BJ (cell line): Measurements from ENCODE around the gene JOSD1. TPM values are rescaled to one million over a fixed set of nuclear protein-coding genes. Genes with fewer than 3 reads are reported as not detected.

Source experiments
- CTCF ChIA-PET: fragments of 350-600 bp; formaldehyde crosslinking; extraction: SDS; loops from one replicate; lab custom pipeline; 2021; ENCODE audit warnings: antibody characterized with exemption, inconsistent platforms; lab: Yijun Ruan, JAX
- POLR2A ChIA-PET: fragments of 300-600 bp; sonication (Branson Sonifier 250); formaldehyde crosslinking; extraction: SDS; loops from one replicate; lab custom pipeline; 2021; ENCODE audit warnings: antibody characterized with exemption; lab: Charles Lee
- DNase-seq: peaks from one replicate; pipeline ENCODE4 v3.0.0-alpha.2; 2011; ENCODE audit warnings: low read depth
- H3K27me3 ChIP-seq: 2 replicates; pipeline ENCODE4 v1.6.0; 2011; ENCODE audit warnings: low read length; ENCODE audit not compliant: control insufficient read depth, insufficient read depth
- H3K36me3 ChIP-seq: 2 replicates; pipeline ENCODE4 v1.5.1; 2011; ENCODE audit warnings: low read length; ENCODE audit not compliant: control insufficient read depth, insufficient read depth
- H3K4me3 ChIP-seq: 2 replicates; pipeline ENCODE4 v1.5.1; 2011; ENCODE audit warnings: low read depth, mild to moderate bottlenecking, control low read depth, low read length
- polyA plus RNA-seq: library from polyadenylated mRNA; depleted of rRNA; stranded (reverse); fragments of >200 nt; gene quantifications from 2 replicates; pipeline ENCODE4 v1.2.3, GENCODE V29; 2011; rRNA removed
- small RNA-seq: library from RNA; depleted of rRNA; stranded (forward); fragments of <200 nt; gene quantifications from one replicate; pipeline ENCODE3, GENCODE V24; 2012; ENCODE audit warnings: low replicate concordance, low read depth; ENCODE audit not compliant: insufficient read length
- TF ChIP-seq, protein P1 (sequence below): IDR thresholded peaks from 2 replicates; pipeline ENCODE4 v1.5.1; 2011; ENCODE audit warnings: low read depth, mild to moderate bottlenecking, control low read depth, inconsistent platforms, low read length, moderate library complexity; ENCODE audit not compliant: insufficient read depth

JOSD1 gene
- polyA plus RNA-seq, 1 experiment: 43.6 TPM

DNA sequence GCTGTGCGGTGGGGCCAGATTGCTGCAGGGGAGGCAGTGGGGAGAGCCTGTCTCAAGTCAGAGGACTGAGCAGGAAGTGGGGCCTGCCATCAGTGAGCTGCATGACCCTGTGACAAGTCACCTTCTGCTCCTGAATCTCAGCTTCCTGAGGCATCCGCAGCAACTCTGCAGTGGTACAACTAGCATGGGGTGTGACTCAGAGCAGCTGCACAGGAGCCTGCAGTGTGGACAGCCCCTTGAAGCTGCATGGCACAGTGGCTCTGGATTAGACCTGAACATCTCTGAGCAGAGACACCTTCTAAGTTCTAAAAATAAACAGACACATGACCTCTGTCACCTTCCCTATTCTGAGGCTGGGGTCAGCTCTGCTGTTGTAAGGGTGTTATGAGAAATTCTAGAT, 62.5 kb downstream of the JOSD1 start:
- CTCF ChIA-PET: no interaction called here
- H3K27me3 ChIP-seq: no peaks in the 10 kb centered on the region
- TF ChIP-seq, protein P1, sequence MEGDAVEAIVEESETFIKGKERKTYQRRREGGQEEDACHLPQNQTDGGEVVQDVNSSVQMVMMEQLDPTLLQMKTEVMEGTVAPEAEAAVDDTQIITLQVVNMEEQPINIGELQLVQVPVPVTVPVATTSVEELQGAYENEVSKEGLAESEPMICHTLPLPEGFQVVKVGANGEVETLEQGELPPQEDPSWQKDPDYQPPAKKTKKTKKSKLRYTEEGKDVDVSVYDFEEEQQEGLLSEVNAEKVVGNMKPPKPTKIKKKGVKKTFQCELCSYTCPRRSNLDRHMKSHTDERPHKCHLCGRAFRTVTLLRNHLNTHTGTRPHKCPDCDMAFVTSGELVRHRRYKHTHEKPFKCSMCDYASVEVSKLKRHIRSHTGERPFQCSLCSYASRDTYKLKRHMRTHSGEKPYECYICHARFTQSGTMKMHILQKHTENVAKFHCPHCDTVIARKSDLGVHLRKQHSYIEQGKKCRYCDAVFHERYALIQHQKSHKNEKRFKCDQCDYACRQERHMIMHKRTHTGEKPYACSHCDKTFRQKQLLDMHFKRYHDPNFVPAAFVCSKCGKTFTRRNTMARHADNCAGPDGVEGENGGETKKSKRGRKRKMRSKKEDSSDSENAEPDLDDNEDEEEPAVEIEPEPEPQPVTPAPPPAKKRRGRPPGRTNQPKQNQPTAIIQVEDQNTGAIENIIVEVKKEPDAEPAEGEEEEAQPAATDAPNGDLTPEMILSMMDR: no peak
- no peak for DNase-seq
- H3K4me3 ChIP-seq: no peak overlapping the region
- H3K36me3 ChIP-seq: no peaks in the 10 kb centered on the region
- POLR2A ChIA-PET: no interaction called here

Small RNA genes within 50 kb of the gene (small RNA-seq; reads per million reads assigned to genes)
- not detected for gene AL021707.8

Other genes starting within 250 kb of the JOSD1 start
- not detected in 2 replicates for gene KCNJ4, start 245.7 kb downstream of the JOSD1 start, polyA plus RNA-seq
- 150 and 222 TPM in 2 replicates for gene KDELR3, start 232.8 kb downstream of the JOSD1 start, polyA plus RNA-seq
- gene DDX17, start 194.6 kb downstream of the JOSD1 start, polyA plus RNA-seq: 318 and 360 TPM in 2 replicates
- 0.37 and 0.97 TPM in 2 replicates for gene DMC1, start 130.8 kb downstream of the JOSD1 start, polyA plus RNA-seq
- gene FAM227A, start 44.6 kb downstream of the JOSD1 start, polyA plus RNA-seq: 0.69 and 1.0 TPM in 2 replicates
- gene CBY1, start 44.3 kb downstream of the JOSD1 start, polyA plus RNA-seq: 38.1 and 43.2 TPM in 2 replicates
- 29.6 and 53.3 TPM in 2 replicates for gene TOMM22, start 19.0 kb downstream of the JOSD1 start, polyA plus RNA-seq
- 24.0 and 31.1 TPM in 2 replicates for gene GTPBP1, start 5.0 kb upstream of the JOSD1 start, polyA plus RNA-seq
- 52.4 and 98.4 TPM in 2 replicates for gene SUN2, start 55.1 kb upstream of the JOSD1 start, polyA plus RNA-seq
- 21.4 and 29.9 TPM in 2 replicates for gene DNAL4, start 93.2 kb upstream of the JOSD1 start, polyA plus RNA-seq
- gene NPTXR, start 143.1 kb upstream of the JOSD1 start, polyA plus RNA-seq: 1.4 and 2.5 TPM in 2 replicates
- 15.4 and 21.9 TPM in 2 replicates for gene CBX6, start 171.3 kb upstream of the JOSD1 start, polyA plus RNA-seq